HG03469 (cell line): ENCODE results near the gene AGXT2.
"Not testable (repeated sequence)": the region's sequence is repeated elsewhere in the genome, so short reads cannot be mapped to it uniquely, and the experiment has no call there.

Source experiments
- ATAC-seq: cut with Tn5 transposase; IDR thresholded peaks from one replicate; pipeline ENCODE4 v1.9.1; 2021; ENCODE audit warnings: mild to moderate bottlenecking, moderate library complexity, moderate number of reproducible peaks; ENCODE audit not compliant: unreplicated experiment

The AGXT2 gene

GRCh38 chr5:34977934-34978613, 69.7 kb downstream of the AGXT2 start:
- ATAC-seq, result no peak

- no peak for ATAC-seq
Measured at GRCh38 chr5:34976347-34976746, 71.4 kb downstream of the AGXT2 start.

- ATAC-seq, result not testable (repeated sequence)
Measured at GRCh38 chr5:34971655-34972054, 76.1 kb downstream of the AGXT2 start.

DNA sequence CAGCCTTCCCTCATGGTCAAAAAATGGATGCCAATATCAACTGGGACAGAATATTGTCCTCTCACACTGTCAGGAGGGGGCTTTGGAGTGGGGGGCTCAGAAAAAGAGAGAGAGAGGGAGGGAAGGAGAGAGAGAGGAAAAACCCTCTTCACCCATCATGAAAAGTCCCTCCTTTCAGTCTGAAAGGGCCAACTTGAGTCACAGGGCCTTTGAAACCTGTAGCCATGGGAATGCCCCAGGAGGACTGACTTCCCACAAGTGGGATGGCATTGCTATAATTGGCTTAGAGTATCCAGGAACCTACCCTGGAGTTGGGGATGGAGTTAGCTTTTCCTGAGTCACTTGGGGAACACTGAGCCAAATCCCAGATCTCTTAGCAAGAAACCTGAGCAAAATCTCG, 77.2 kb downstream of the AGXT2 start:
- no peak for ATAC-seq

DNA sequence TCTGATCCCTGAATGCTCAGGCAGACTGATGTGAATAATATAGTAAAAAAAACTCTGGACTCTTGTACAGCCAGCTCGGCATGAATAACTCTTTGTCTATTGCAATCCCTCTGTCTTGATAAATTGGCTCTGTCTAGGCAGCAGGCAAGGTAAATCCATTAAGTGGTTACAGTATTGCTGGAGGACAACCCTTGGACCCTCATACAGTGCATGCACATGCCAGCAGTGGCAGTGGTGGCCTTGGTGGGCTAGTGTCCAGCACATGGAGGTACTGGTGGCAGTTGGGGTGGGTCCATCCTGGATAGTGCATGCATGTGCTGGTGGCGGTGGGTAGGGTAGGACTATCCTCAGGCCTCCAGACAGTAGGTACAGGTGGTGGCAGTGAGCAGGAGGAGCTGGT, 79.5 kb downstream of the AGXT2 start:
- no peak for ATAC-seq

DNA sequence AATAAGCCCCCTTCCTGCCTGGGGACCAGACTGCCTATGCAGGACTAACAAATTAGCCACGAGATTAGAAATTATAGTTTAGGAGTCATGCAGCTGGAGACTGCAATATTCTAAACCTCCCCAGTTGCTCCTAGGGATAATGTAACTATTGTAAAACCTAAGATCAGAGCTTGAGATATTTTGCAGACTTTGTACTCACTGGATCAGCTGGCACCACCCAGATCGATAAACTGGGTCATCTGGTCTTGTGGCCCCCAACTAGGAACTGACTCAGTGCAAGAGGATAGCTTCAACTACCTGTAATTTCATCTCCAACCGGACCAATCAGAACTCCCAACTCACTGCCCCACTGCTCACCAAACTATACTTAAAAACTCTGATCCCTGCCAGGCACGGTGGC, 80.2 kb downstream of the AGXT2 start:
- ATAC-seq, result no peak

DNA sequence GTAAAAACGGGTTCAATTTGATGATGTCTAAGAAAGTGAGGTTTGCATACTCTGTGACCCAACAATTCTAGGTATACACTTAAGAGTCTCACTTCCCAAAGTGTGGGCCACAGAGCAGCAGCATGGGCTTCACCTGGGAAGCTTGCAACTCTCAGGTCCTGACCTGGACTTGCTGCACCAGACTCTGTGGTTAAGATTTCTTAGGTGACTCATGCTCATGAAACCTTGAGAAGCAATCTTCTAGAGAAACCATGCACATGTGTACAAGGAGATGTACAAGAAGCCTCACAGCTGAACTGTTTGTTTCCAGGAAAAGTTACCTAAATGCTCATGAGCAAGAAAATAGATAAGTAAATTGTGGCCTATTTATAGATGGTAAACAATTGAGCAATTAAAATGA, 88.4 kb downstream of the AGXT2 start:
- peak; percentile 93 for ATAC-seq

DNA sequence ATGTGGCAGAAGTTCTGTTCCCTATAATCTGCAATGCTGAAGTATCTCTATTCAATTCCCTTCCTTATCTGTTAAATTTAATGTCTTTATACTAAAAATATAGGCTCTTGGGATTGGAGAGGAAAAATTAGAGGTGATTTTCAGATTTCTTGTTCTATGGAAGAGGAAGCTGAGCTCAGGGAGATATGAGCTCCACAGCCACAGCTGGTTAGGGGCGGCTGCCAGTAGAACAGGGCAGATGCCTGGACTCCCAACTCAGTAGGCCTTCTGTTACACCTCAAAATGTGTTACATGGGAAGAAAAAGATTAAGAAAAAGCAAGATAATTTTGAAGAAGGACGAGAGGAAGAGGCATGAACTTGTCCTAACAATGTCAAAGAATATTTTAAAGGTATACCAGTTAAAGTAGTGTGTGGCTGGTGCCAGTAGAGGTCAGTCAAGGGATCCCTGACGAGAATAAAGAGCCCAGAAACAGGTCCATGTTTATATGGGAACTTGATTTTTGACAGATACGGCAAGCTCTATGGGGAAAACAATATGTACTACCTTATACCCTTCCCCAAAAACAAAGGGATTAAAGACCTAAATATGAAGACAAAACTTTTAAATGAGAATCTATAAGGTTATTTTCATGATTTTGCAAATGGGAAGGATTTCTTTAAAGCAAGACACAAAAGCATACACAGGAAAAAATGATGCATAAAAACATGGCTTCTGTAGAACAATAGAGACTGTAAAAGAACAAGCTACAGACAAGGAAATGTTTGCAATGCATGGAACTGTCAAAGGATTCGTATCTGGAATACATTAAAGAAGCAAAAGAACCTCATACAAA, 89.7 kb downstream of the AGXT2 start:
- ATAC-seq, result no peak

GRCh38 chr5:34957321-34957720, 90.4 kb downstream of the AGXT2 start:
- no peak for ATAC-seq
